ENCODE results near the gene SPAST. TPM values are rescaled to one million over a fixed set of nuclear protein-coding genes. Genes with fewer than 3 reads are reported as not detected.

The SPAST gene
- total and polyA plus RNA-seq, 9 of the 15 experiments (the other 6 are each of a cell fraction or from before 2014, with no cell fraction given), result 7.4 to 37.0 (median 19.0) TPM

Other genes starting within 250 kb of the SPAST start
- 22.1 and 22.4 TPM in 2 replicates for gene MEMO1, start 52.5 kb upstream of the SPAST start, total RNA-seq (2014; rRNA removed)
- gene MEMO1, start 52.5 kb upstream of the SPAST start, total RNA-seq (2014; rRNA removed; fragmentation: Illumina TruSeq; extraction: Trizol), result 59.7 and 65.2 TPM in 2 replicates
- 59.7 and 61.2 TPM in 2 replicates for gene MEMO1, start 52.5 kb upstream of the SPAST start, total RNA-seq (2015; rRNA removed; fragmentation: Illumina TruSeq; extraction: Trizol)
- 50.8 and 56.7 TPM in 2 replicates for gene MEMO1, start 52.5 kb upstream of the SPAST start, total RNA-seq (2021)
- 45.5 and 80.9 TPM in 2 replicates for gene MEMO1, start 52.5 kb upstream of the SPAST start, polyA plus RNA-seq (2011; rRNA removed)
- 60.0 and 62.4 TPM in 2 replicates for gene MEMO1, start 52.5 kb upstream of the SPAST start, polyA plus RNA-seq (2014; fragmentation: Illumina TruSeq; extraction: Trizol)
- gene MEMO1, start 52.5 kb upstream of the SPAST start, polyA plus RNA-seq (2014; fragmentation: Nextera tagmentation; extraction: Ambion mirVana), result 10 to 100 TPM; 81.6 to 87.7 TPM
- 46.0 and 59.1 TPM in 2 replicates for gene MEMO1, start 52.5 kb upstream of the SPAST start, polyA plus RNA-seq (2014; rRNA removed)
- gene DPY30, start 23.8 kb upstream of the SPAST start, total RNA-seq (2014; rRNA removed), result 63.8 and 64.6 TPM in 2 replicates
- 89.8 and 98.4 TPM in 2 replicates for gene DPY30, start 23.8 kb upstream of the SPAST start, total RNA-seq (2014; rRNA removed; fragmentation: Illumina TruSeq; extraction: Trizol)
- gene DPY30, start 23.8 kb upstream of the SPAST start, total RNA-seq (2015; rRNA removed; fragmentation: Illumina TruSeq; extraction: Trizol), result 87.1 and 90.1 TPM in 2 replicates
- 82.4 and 90.4 TPM in 2 replicates for gene DPY30, start 23.8 kb upstream of the SPAST start, total RNA-seq (2021)
- gene DPY30, start 23.8 kb upstream of the SPAST start, polyA plus RNA-seq (2011; rRNA removed), result 104 and 152 TPM in 2 replicates
- 101 and 116 TPM in 2 replicates for gene DPY30, start 23.8 kb upstream of the SPAST start, polyA plus RNA-seq (2014; fragmentation: Illumina TruSeq; extraction: Trizol)
- 100 to 1,000 TPM; 375 to 402 TPM for gene DPY30, start 23.8 kb upstream of the SPAST start, polyA plus RNA-seq (2014; fragmentation: Nextera tagmentation; extraction: Ambion mirVana)
- 132 and 135 TPM in 2 replicates for gene DPY30, start 23.8 kb upstream of the SPAST start, polyA plus RNA-seq (2014; rRNA removed)
- gene SLC30A6, start 102.3 kb downstream of the SPAST start, total RNA-seq (2014; rRNA removed), result 12.1 and 18.1 TPM in 2 replicates
- 31.6 and 32.0 TPM in 2 replicates for gene SLC30A6, start 102.3 kb downstream of the SPAST start, total RNA-seq (2014; rRNA removed; fragmentation: Illumina TruSeq; extraction: Trizol)
- 27.3 and 28.5 TPM in 2 replicates for gene SLC30A6, start 102.3 kb downstream of the SPAST start, total RNA-seq (2015; rRNA removed; fragmentation: Illumina TruSeq; extraction: Trizol)
- 23.8 and 25.9 TPM in 2 replicates for gene SLC30A6, start 102.3 kb downstream of the SPAST start, total RNA-seq (2021)
- 36.0 and 42.8 TPM in 2 replicates for gene SLC30A6, start 102.3 kb downstream of the SPAST start, polyA plus RNA-seq (2011; rRNA removed)
- 21.3 and 24.4 TPM in 2 replicates for gene SLC30A6, start 102.3 kb downstream of the SPAST start, polyA plus RNA-seq (2014; fragmentation: Illumina TruSeq; extraction: Trizol)
- gene SLC30A6, start 102.3 kb downstream of the SPAST start, polyA plus RNA-seq (2014; fragmentation: Nextera tagmentation; extraction: Ambion mirVana), result 10 to 100 TPM; 13.6 to 17.8 TPM
- 14.1 and 17.9 TPM in 2 replicates for gene SLC30A6, start 102.3 kb downstream of the SPAST start, polyA plus RNA-seq (2014; rRNA removed)
- gene NLRC4, start 201.3 kb downstream of the SPAST start, total RNA-seq (2014; rRNA removed), result 0.08 TPM in 1 of 2 replicates, not detected in the other
- 0.07 TPM in 1 of 2 replicates, not detected in the other for gene NLRC4, start 201.3 kb downstream of the SPAST start, total RNA-seq (2014; rRNA removed; fragmentation: Illumina TruSeq; extraction: Trizol)
- 0.04 and 0.14 TPM in 2 replicates for gene NLRC4, start 201.3 kb downstream of the SPAST start, total RNA-seq (2015; rRNA removed; fragmentation: Illumina TruSeq; extraction: Trizol)
- gene NLRC4, start 201.3 kb downstream of the SPAST start, total RNA-seq (2021), result 0.07 TPM in 1 of 2 replicates, not detected in the other
- 0.03 and 0.07 TPM in 2 replicates for gene NLRC4, start 201.3 kb downstream of the SPAST start, polyA plus RNA-seq (2011; rRNA removed)
- gene NLRC4, start 201.3 kb downstream of the SPAST start, polyA plus RNA-seq (2014; fragmentation: Illumina TruSeq; extraction: Trizol), result 0.04 TPM in 1 of 2 replicates, not detected in the other
- gene NLRC4, start 201.3 kb downstream of the SPAST start, polyA plus RNA-seq (2014; fragmentation: Nextera tagmentation; extraction: Ambion mirVana), result under 1 TPM; 0.06 to 0.18 TPM
- gene NLRC4, start 201.3 kb downstream of the SPAST start, polyA plus RNA-seq (2014; rRNA removed), result 0.05 TPM in 1 of 2 replicates, not detected in the other
- 7.0 and 8.6 TPM in 2 replicates for gene YIPF4, start 214.3 kb downstream of the SPAST start, total RNA-seq (2014; rRNA removed)
- gene YIPF4, start 214.3 kb downstream of the SPAST start, total RNA-seq (2014; rRNA removed; fragmentation: Illumina TruSeq; extraction: Trizol), result 39.6 and 51.0 TPM in 2 replicates
- 15.3 and 17.5 TPM in 2 replicates for gene YIPF4, start 214.3 kb downstream of the SPAST start, total RNA-seq (2015; rRNA removed; fragmentation: Illumina TruSeq; extraction: Trizol)
- gene YIPF4, start 214.3 kb downstream of the SPAST start, total RNA-seq (2021), result 42.7 and 46.9 TPM in 2 replicates
- 14.6 and 26.5 TPM in 2 replicates for gene YIPF4, start 214.3 kb downstream of the SPAST start, polyA plus RNA-seq (2011; rRNA removed)
- gene YIPF4, start 214.3 kb downstream of the SPAST start, polyA plus RNA-seq (2014; fragmentation: Illumina TruSeq; extraction: Trizol), result 13.1 and 13.9 TPM in 2 replicates
- gene YIPF4, start 214.3 kb downstream of the SPAST start, polyA plus RNA-seq (2014; fragmentation: Nextera tagmentation; extraction: Ambion mirVana), result 1 to 10 TPM; 4.9 to 7.7 TPM
- 25.4 and 26.5 TPM in 2 replicates for gene YIPF4, start 214.3 kb downstream of the SPAST start, polyA plus RNA-seq (2014; rRNA removed)

Measured in K562 (cell line).